ENCODE results near the gene NACC1.
A peak's percentile ranks its signal among the peaks of the same experiment; 100 is the strongest.

Gene NACC1

GRCh38 chr19:13103581-13104359 is 14.3 kb upstream of the NACC1 start:
- no peaks in the 10 kb centered on the region for H4K20me1 ChIP-seq (ENCODE audit: insufficient read depth, low read length)
- H3K36me3 ChIP-seq (ENCODE audit: insufficient read depth, low read length): peaks cover 6% of the 10 kb centered on the region
- TF ChIP-seq CTCF (IDR thresholded peaks at IDR 0.05; ENCODE audit: borderline replicate concordance, extremely low read depth, low read length, poor library complexity, severe bottlenecking) (no peak), EZH2 (IDR thresholded peaks at IDR 0.05; ENCODE audit: borderline replicate concordance, low read depth, low read length, severe bottlenecking) (no peak)
- H2AFZ ChIP-seq (ENCODE audit: low read depth, low read length): no peak overlapping the region
- ATAC-seq (ENCODE audit: insufficient read depth, low read depth) (no peak; the same call in 2 of the 3 replicates), DNase-seq (no peak)
- H3K4me1 ChIP-seq (ENCODE audit: insufficient read depth, low read length): peaks cover 31% of the 10 kb centered on the region
- peaks cover 9% of the 10 kb centered on the region for H3K27me3 ChIP-seq (ENCODE audit: insufficient read depth, low read length, poor library complexity)
- no peaks in the 10 kb centered on the region for H3K79me2 ChIP-seq (ENCODE audit: insufficient read depth, low read length)
- H3K27ac ChIP-seq (ENCODE audit: low read length): no peak overlapping the region
- no peaks in the 10 kb centered on the region for H3K9me3 ChIP-seq (ENCODE audit: insufficient read depth, low read length, severe bottlenecking)
- no peak overlapping the region for H3K9ac ChIP-seq (ENCODE audit: low read depth, low read length)
- H3K4me3 ChIP-seq (ENCODE audit: low read depth in 1 of 2, low read length in 2 of 2): no peak overlapping the region
- no peak overlapping the region for H3K4me2 ChIP-seq (ENCODE audit: insufficient read depth, low read length)

GRCh38 chr19:13104360-13104847 is 13.7 kb upstream of the NACC1 start:
- H3K79me2 ChIP-seq (ENCODE audit: insufficient read depth, low read length): no peaks in the 10 kb centered on the region
- no peak overlapping the region for H3K4me3 ChIP-seq (ENCODE audit: low read depth in 1 of 2, low read length in 2 of 2)
- peak; percentile 35; the same call in 2 of the 3 replicates for ATAC-seq (ENCODE audit: insufficient read depth, low read depth)
- no peaks in the 10 kb centered on the region for H4K20me1 ChIP-seq (ENCODE audit: insufficient read depth, low read length)
- peaks cover 25% of the 10 kb centered on the region for H3K4me1 ChIP-seq (ENCODE audit: insufficient read depth, low read length)
- no peak overlapping the region for H2AFZ ChIP-seq (ENCODE audit: low read depth, low read length)
- H3K9me3 ChIP-seq (ENCODE audit: insufficient read depth, low read length, severe bottlenecking): no peaks in the 10 kb centered on the region
- no peak overlapping the region for H3K9ac ChIP-seq (ENCODE audit: low read depth, low read length)
- DNase-seq: peak; percentile 53
- no peak overlapping the region for H3K4me2 ChIP-seq (ENCODE audit: insufficient read depth, low read length)
- H3K27ac ChIP-seq (ENCODE audit: low read length): no peak overlapping the region
- TF ChIP-seq EZH2 (IDR thresholded peaks at IDR 0.05; ENCODE audit: borderline replicate concordance, low read depth, low read length, severe bottlenecking) (no peak), CTCF (IDR thresholded peaks at IDR 0.05; ENCODE audit: borderline replicate concordance, extremely low read depth, low read length, poor library complexity, severe bottlenecking) (peak; percentile 66)
- peaks cover 9% of the 10 kb centered on the region for H3K27me3 ChIP-seq (ENCODE audit: insufficient read depth, low read length, poor library complexity)
- H3K36me3 ChIP-seq (ENCODE audit: insufficient read depth, low read length): peaks cover 12% of the 10 kb centered on the region

- Histone ChIP-seq H3K79me2 (ENCODE audit: insufficient read depth, low read length) (no peaks in the 10 kb centered on the region), H3K36me3 (ENCODE audit: insufficient read depth, low read length) (peaks cover 19% of the 10 kb centered on the region), H3K9ac (ENCODE audit: low read depth, low read length) (no peak overlapping the region), H3K27ac (ENCODE audit: low read length) (no peak overlapping the region), H3K4me2 (ENCODE audit: insufficient read depth, low read length) (no peak overlapping the region), H3K4me3 (ENCODE audit: low read depth in 1 of 2, low read length in 2 of 2) (no peak overlapping the region), H3K27me3 (ENCODE audit: insufficient read depth, low read length, poor library complexity) (peaks cover 9% of the 10 kb centered on the region), H4K20me1 (ENCODE audit: insufficient read depth, low read length) (no peaks in the 10 kb centered on the region), H3K9me3 (ENCODE audit: insufficient read depth, low read length, severe bottlenecking) (no peaks in the 10 kb centered on the region), H3K4me1 (ENCODE audit: insufficient read depth, low read length) (peaks cover 18% of the 10 kb centered on the region), H2AFZ (ENCODE audit: low read depth, low read length) (no peak overlapping the region)
- TF ChIP-seq CTCF (IDR thresholded peaks at IDR 0.05; ENCODE audit: borderline replicate concordance, extremely low read depth, low read length, poor library complexity, severe bottlenecking): no peak
- TF ChIP-seq EZH2 (IDR thresholded peaks at IDR 0.05; ENCODE audit: borderline replicate concordance, low read depth, low read length, severe bottlenecking): no peak
- DNase-seq (no peak), ATAC-seq (ENCODE audit: insufficient read depth, low read depth) (no peak)
Measured at GRCh38 chr19:13104848-13105711, 13.0 kb upstream of the NACC1 start.

Measured in DND-41 (cell line).